SHP77 (cell line): ENCODE results near the gene ARCN1.

Experiments used
- DNase-seq, 2 experiments: peaks; one replicate each; lab custom pipeline; 2025; lab: John Stamatoyannopoulos, UW

Gene ARCN1

DNA sequence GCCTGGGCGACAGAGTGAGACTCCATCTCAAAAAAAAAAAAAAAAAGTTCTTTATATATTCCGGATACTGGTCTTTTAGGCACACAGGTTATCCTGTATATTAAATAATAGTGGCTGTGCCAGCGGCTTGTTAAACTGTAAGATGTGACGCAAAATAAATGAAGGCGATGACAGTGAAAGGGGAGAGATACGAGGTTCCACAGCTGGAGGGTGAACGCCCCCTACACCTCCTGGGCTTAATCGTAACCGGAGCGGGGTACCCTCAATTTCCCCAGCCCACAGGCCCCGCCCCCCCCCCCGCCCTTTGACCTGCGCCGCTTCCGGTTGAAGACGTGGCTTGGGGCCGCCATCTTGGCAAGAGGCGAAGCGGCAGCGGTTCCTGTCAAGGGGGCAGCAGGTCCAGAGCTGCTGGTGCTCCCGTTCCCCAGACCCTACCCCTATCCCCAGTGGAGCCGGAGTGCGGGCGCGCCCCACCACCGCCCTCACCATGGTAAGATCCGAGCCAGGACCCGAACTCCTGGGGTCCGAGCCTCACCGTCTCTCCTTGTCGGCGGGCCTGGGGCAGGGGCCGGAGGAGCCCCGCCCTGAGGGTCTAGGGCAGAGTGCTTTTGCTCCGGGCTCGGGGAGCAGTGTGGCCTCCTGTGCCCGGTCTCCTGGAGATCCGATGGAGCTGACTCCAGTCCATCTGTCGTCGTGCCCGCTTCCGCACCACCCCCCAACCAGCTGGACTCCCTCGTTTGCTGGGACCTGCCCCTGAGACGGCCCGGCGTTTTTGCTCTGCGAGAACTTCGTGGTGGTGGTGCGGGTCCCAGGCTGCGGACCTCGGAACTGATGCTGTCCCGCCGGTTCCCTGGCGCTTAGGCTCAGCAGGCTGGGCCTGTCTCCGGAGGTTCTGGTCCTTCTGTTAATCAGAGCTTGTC is at the start of gene ARCN1:
ARCN1 (plus strand) TSS at position 349 of the 920 bp plus-strand sequence; CDS start at position 488, 139 bp downstream.
- peak; percentile 28 to 77 for DNase-seq

DNA sequence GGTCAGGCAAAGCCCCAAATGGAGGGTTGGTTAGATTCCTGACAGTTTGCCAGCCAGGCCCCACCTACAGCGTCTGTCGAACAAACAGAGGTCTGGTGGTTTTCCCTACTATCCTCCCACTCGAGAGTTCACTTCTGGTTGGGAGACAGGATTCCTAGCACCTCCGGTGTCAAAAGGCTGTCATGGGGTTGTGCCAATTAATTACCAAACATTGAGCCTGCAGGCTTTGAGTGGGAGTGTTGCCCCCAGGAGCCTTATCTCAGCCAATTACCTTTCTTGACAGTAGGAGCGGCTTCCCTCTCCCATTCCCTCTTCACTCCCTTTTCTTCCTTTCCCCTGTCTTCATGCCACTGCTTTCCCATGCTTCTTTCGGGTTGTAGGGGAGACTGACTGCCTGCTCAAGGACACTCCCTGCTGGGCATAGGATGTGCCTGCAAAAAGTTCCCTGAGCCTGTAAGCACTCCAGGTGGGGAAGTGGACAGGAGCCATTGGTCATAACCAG is 49.6 kb upstream of the ARCN1 start:
- peak; percentile 4 to 45 for DNase-seq

DNA sequence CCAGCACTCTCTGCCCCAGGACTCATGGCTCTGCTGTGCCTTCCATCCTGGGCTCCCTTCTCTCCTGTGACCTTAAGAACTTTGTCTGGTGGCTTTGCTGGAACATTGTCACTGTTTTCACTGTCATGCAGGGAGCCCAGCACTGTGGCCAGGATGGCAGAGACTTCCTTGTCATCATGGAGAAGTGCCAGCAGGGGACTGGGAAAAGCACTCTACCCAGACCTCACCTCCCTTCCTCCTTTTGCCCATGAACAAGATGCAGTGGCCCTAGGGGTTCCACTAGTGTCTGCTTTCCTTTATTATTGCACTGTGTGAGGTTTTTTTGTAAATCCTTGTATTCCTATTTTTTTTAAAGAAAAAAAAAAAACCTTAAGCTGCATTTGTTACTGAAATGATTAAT is 47.9 kb upstream of the ARCN1 start:
- DNase-seq: no peak

- DNase-seq: no peak
These were observed 47.3 kb upstream of the ARCN1 start for GRCh38 chr11:118524757-118525470.

DNA sequence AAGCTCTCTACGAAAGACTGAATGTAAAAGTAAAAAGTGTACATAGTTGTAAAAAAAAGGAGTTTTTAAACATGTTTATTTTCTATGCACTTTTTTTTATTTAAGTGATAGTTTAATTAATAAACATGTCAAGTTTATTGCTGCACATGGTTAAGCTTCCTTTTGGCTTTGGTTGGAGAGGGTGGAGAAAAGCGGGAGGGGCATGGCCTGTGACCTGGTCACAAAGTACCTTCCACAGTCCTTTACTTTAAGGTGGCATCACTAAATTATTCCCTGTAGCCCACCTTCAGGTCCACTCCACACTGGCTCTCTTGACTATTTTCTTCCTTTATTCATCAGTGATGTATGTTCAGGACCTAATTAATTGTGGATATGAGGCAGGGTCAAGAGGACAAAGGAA is 45.5 kb upstream of the ARCN1 start:
- DNase-seq: no peak

GRCh38 chr11:118527109-118527508 is 45.1 kb upstream of the ARCN1 start, which contains the start of gene TTC36:
Gene TTC36, plus strand, starts transcription at chr11:118527474. Its CDS starts 21 bp downstream, at chr11:118527495.
- DNase-seq: no peak

GRCh38 chr11:118528511-118528910 is 43.7 kb upstream of the ARCN1 start:
- no peak for DNase-seq

- no peak for DNase-seq
These were observed 42.5 kb upstream of the ARCN1 start for GRCh38 chr11:118529584-118530175.

GRCh38 chr11:118530180-118530682 is 42.0 kb upstream of the ARCN1 start:
- DNase-seq: peak in 1 of 2 experiments; percentile 45

GRCh38 chr11:118530683-118531596 is 41.3 kb upstream of the ARCN1 start, which contains the start of gene TMEM25:
Gene TMEM25, plus strand, starts transcription at chr11:118531192. Its CDS starts 610 bp downstream, at chr11:118531802.
- peak; percentile 33 to 59 for DNase-seq

- DNase-seq: peak; percentile 5 to 8
These were observed 40.6 kb upstream of the ARCN1 start for GRCh38 chr11:118531597-118532084.

- DNase-seq: no peak
These were observed 40.1 kb upstream of the ARCN1 start for GRCh38 chr11:118532091-118532490.

- no peak for DNase-seq
These were observed 39.1 kb upstream of the ARCN1 start for GRCh38 chr11:118532852-118533768.

DNA sequence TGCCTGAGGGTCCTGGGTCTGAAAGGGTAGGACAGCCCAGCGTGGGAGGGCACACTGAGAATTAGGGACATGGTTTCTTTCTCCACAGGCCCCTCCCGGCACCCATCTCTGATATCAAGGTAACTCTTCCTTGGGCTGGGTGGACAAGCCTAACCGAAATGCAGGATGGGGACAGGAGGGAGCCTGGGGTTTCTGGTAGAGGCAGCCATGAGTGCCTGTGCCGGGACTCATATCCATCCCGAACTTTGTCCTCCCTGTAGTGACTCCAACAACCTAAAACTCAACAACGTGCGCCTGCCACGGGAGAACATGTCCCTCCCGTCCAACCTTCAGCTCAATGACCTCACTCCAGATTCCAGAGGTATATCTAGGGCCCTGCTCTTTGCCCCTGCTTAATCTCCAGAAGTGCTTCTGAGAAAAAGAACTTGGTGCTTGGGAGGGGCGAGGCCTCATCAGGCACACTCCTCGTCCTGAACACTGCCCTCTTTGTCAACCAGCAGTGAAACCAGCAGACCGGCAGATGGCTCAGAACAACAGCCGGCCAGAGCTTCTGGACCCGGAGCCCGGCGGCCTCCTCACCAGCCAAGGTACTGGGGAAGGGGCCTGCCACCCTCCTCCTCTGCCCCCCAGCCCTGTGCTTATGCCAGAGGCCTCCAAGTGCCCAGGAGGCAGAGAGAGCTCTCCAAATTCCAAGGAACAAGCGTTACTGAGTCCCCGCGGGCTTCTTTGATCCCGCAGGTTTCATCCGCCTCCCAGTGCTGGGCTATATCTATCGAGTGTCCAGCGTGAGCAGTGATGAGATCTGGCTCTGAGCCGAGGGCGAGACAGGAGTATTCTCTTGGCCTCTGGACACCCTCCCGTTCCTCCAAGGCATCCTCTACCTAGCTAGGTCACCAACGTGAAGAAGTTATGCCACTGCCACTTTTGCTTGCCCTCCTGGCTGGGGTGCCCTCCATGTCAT is 38.2 kb upstream of the ARCN1 start:
- DNase-seq: no peak

DNA sequence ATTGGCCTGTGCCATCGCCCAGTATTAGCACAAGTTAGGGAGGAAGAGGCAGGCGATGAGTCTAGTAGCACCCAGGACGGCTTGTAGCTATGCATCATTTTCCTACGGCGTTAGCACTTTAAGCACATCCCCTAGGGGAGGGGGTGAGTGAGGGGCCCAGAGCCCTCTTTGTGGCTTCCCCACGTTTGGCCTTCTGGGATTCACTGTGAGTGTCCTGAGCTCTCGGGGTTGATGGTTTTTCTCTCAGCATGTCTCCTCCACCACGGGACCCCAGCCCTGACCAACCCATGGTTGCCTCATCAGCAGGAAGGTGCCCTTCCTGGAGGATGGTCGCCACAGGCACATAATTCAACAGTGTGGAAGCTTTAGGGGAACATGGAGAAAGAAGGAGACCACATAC is 36.9 kb upstream of the ARCN1 start:
- no peak for DNase-seq

GRCh38 chr11:118536726-118537125 is 35.5 kb upstream of the ARCN1 start:
- no peak for DNase-seq

DNA sequence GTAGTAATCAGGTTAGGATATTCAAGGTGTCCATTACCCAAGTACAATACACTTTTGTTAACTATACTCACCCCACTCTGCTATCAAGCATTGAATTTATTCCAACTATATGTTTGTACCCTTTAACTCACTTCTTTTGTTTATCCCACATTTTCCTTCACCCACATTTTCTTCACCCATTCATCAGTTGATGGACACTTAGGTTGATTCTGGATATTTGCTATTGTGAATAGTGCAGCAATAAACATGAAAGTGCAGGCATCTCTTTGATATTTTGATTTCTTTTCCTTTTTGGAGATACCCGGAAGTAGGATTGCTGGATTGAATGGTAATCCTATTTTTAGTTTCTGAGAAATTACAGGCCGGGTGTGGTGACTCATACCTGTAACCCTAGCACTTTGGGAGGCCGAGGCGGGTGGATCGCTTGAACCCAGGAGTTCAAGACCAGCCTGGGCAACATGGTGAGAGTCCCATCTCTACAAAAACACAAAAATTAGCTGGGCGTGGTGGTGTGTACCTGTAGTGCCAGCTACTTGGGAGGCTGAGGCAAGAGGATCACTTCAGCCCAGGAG is 34.7 kb upstream of the ARCN1 start:
- DNase-seq: no peak

GRCh38 chr11:118544010-118544646 is 28.1 kb upstream of the ARCN1 start:
- DNase-seq: no peak
